ENCODE measurements around the gene MAD1L1.

MAD1L1 gene

DNA sequence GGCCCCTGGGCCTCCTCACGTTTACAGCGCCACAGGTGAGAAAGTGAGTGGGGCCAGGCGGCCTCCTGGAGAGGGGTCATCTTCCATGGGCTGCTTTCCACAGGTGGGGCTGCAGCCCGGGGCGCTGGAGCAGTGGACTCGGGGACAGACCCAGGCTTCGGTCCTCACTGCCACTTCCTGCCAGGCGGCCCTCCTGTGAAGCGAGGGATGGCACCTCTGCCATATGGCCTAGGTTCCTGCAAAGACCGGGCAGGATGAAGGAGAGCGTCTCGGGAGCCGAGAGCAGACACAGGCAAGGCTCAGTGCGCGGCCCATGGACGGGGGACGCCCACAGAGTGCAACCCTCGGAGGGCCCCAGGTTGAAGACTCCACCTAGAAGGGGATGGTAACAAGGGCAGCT, 106.8 kb downstream of the MAD1L1 start:
- TF ChIP-seq, protein P1, sequence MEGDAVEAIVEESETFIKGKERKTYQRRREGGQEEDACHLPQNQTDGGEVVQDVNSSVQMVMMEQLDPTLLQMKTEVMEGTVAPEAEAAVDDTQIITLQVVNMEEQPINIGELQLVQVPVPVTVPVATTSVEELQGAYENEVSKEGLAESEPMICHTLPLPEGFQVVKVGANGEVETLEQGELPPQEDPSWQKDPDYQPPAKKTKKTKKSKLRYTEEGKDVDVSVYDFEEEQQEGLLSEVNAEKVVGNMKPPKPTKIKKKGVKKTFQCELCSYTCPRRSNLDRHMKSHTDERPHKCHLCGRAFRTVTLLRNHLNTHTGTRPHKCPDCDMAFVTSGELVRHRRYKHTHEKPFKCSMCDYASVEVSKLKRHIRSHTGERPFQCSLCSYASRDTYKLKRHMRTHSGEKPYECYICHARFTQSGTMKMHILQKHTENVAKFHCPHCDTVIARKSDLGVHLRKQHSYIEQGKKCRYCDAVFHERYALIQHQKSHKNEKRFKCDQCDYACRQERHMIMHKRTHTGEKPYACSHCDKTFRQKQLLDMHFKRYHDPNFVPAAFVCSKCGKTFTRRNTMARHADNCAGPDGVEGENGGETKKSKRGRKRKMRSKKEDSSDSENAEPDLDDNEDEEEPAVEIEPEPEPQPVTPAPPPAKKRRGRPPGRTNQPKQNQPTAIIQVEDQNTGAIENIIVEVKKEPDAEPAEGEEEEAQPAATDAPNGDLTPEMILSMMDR (IDR thresholded peaks at IDR 0.05; ENCODE audit: borderline replicate concordance, insufficient read depth, low read depth, low read length) = no peak

DNA sequence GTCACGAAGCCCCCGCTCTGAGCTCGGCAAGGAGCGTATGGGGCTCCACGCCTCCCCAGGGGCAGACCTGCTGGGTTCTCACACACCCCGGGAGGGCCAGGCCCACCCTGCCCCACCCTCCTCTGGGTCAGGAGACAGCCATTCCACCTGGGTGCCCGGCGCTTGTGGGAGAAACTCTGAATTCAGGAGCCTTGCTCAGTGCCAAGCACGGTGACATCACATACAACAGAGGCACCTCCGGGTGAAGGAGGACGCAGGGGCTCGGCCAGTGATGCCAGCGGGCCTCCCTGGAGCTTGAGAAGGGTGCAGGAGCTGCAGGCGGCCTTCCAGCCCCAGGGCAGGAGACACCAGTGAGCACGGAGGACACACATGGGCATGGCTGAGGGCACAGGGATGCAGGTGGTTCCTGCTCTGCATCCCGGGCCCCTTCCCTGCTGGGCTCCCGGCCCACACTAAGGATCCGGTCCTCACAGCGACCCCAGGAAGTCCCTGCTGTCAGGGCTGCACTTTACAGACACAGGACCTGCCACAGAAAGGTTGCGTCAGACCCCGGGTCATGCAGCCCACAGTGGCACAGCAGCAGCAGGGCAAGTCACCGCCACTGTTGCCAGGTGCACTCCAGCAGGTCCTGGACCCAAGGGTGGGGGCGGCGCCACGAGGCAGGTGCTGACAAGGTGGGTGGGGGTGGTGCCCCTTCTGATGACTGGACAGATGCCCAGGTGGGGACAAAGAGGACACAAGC, 108.0 kb downstream of the MAD1L1 start:
- no peak overlapping the region for H3K4me3 ChIP-seq (ENCODE audit: low read depth, low read length)
- TF ChIP-seq, protein P1 (IDR thresholded peaks at IDR 0.05; ENCODE audit: borderline replicate concordance, insufficient read depth, low read depth, low read length) = no peak

More for the DNA sequence above, 106.8 kb downstream of the MAD1L1 start:
- H3K4me3 ChIP-seq (ENCODE audit: low read depth, low read length) = no peak overlapping the region

DNA sequence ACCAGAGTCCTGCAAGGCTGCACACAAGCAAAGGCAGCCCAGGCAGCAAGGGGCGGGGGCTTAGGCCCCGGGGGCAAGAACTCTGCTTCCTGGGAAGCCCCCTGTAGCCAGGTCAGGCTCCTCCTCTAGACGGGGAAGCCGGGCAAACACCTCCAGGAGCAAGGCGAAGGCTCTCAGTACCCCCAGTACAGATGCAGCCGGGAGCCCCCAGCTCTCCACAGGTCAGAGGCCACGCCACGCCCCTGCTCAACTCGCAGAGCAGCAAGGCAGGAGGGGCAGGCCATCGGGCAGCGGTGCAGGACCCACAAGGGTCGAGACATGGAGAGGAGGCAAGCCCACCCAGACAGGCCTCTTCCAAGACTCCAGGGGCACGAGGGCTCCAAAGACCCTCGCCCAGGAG, 108.8 kb downstream of the MAD1L1 start:
- no peak overlapping the region for H3K4me3 ChIP-seq (ENCODE audit: low read depth, low read length)
- TF ChIP-seq, protein P1 (IDR thresholded peaks at IDR 0.05; ENCODE audit: borderline replicate concordance, insufficient read depth, low read depth, low read length) = no peak

DNA sequence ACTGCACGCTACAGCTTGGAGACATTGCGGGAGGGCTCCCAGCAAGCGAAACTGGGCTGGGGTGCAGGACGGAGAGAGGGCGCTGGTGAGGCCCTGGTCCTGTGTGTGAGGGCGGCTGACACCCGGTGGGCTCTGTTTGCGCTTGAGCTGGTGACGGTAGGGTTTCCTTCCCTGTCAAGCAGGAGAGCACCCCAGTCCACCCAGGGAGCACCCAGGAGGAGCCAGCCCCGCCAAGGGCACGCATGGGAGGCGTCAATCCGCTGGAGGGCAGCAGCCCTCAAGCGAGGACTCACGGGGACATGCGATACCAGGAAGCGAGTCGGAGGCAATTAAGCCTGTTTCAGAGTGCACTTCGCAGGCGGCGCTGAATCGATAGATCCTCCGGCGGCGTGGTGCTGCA, 109.4 kb downstream of the MAD1L1 start:
- TF ChIP-seq, protein P1 (IDR thresholded peaks at IDR 0.05; ENCODE audit: borderline replicate concordance, insufficient read depth, low read depth, low read length) = no peak
- H3K4me3 ChIP-seq (ENCODE audit: low read depth, low read length) = no peak overlapping the region

DNA sequence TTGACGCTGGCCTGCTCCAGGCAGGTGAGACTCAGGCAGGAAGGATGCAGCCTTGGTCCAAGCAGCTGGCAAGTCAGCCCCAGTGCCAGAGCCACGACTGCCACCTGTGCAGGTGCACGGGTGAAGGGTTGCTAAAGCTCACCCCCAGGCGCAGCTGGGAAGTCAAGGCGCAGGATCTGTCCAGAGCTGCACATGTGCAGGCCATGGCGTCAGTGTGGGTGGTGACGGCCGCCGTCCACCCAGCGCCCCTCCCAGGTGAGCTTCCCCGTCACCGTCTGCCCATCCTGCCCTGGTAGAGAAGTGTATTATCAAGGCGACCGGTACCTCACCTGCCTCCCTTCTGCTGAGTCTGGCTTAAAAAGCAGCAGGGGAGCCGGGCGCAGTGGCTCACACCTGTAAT, 110.1 kb downstream of the MAD1L1 start:
- H3K4me3 ChIP-seq (ENCODE audit: low read depth, low read length) = no peak overlapping the region
- TF ChIP-seq, protein P1 (IDR thresholded peaks at IDR 0.05; ENCODE audit: borderline replicate concordance, insufficient read depth, low read depth, low read length) = no peak

DNA sequence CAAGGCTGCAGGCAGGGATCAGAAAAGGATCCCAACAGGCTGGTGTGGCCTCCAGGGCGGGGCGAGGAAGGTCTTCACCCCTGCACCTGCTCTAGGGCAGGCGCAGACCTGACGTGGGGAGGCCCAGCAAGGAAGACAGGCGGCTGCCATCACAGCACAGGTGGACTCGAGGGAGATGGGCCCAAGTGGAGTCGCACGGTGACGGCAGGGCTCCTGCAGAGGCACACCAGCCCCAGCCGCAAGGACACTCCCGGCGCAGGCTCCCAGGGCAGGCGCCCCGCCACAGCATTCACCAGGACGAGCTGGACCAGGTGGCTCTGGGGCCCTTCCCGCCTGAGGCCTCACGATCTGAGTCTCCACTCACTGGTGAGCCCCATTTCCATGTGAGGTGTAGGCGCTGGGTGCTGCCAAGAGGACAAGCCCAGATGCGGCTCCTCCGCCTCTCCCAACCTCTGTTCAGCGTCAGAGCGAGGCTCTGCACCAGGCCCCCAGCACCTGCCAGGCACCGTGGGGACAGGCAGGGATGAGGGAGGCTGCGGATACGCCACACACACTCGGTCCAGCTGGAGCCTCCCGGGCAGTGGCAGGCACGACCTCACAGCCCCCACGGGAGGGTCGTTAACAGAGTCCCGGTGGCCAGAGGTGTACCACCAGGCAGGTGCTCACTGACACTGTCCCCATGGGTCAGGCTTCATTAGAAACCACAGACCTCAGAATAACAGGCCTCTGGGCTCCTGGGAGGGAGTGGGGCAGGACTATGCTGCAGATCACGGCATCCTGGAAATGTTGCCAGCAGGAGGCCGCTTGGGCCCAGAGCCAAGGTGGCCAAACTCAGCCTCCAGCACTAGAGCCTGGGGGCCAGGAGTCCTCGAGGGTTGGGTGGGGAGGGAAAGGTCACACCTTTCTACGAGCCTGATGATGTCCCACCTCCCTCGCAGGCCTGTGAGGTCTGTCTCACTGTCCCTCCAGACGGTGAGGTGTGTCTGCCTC, 111.6 kb downstream of the MAD1L1 start:
- TF ChIP-seq, protein P1 (IDR thresholded peaks at IDR 0.05; ENCODE audit: borderline replicate concordance, insufficient read depth, low read depth, low read length) = no peak
- H3K4me3 ChIP-seq (ENCODE audit: low read depth, low read length) = no peak overlapping the region
